ENCODE data around the gene DDX1. TPM values are rescaled to one million over a fixed set of nuclear protein-coding genes. Genes with fewer than 3 reads are reported as not detected.

The DDX1 gene
- total RNA-seq, 1 experiment from 2014 or later: 62.6 TPM

- Histone ChIP-seq H3K9ac (ENCODE audit: low read length) (no peak overlapping the region), H3K4me1 (ENCODE audit: insufficient read depth, low read length) (peaks cover 11% of the 10 kb centered on the region), H3K9me2 (replicated peaks; ENCODE audit: low read length) (no peaks in the 10 kb centered on the region), H3K79me2 (ENCODE audit: low read length) (no peaks in the 10 kb centered on the region), H3K27ac (ENCODE audit: low read length) (no peak overlapping the region), H4K20me1 (ENCODE audit: low read length) (no peaks in the 10 kb centered on the region), H3K36me3 (ENCODE audit: low read depth, low read length) (peaks cover 12% of the 10 kb centered on the region; the same call in 1 of the 2 replicates), H3F3A (ENCODE audit: low read length, unreplicated experiment) (no peaks in the 10 kb centered on the region), H3K4me2 (ENCODE audit: low read length) (no peak overlapping the region), H3K9me3 (ENCODE audit: low read length) (no peaks in the 10 kb centered on the region), H3K27me3 (ENCODE audit: low read length) (no peaks in the 10 kb centered on the region), H3K4me3 (ENCODE audit: low read length) (no peak overlapping the region), H2AFZ (ENCODE audit: low read length) (no peak overlapping the region)
- DNase-seq (no peak), ATAC-seq (no peak)
- intact Hi-C loops (cut with micrococcal nuclease): loop anchor here (5.0 kb wide), 1 partner anchor 92 kb away; no protein-coding TSS in a partner anchor
- TF ChIP-seq EZH2 (IDR thresholded peaks at IDR 0.05; ENCODE audit: low read length, unreplicated experiment) (no peak), EZH2phosphoT487 (IDR thresholded peaks at IDR 0.05; ENCODE audit: borderline replicate concordance, low read length) (no peak), CTCF (conservative IDR thresholded peaks at IDR 0.05; ENCODE audit: low read depth, low read length) (no peak)
- no TSS peak for BruUV-seq (replicated peaks)
- POLR2A ChIA-PET (ENCODE audit: unreplicated experiment): no interaction called here
- CTCF ChIA-PET: no interaction called here
These were observed 49.1 kb downstream of the DDX1 start for GRCh38 chr2:15640784-15641183.

- POLR2A ChIA-PET (ENCODE audit: unreplicated experiment): no interaction called here
- BruUV-seq (replicated peaks): no TSS peak
These were observed 49.9 kb downstream of the DDX1 start for GRCh38 chr2:15641530-15641982.

More at GRCh38 chr2:15641530-15641982, 49.9 kb downstream of the DDX1 start:
- peaks cover 11% of the 10 kb centered on the region for H3K4me1 ChIP-seq (ENCODE audit: insufficient read depth, low read length)
- H4K20me1 ChIP-seq (ENCODE audit: low read length): no peaks in the 10 kb centered on the region
- no peak for ATAC-seq
- no peak overlapping the region for H3K27ac ChIP-seq (ENCODE audit: low read length)
- H3K9me3 ChIP-seq (ENCODE audit: low read length): no peaks in the 10 kb centered on the region
- CTCF ChIA-PET: no interaction called here
- no peaks in the 10 kb centered on the region for H3F3A ChIP-seq (ENCODE audit: low read length, unreplicated experiment)
- H3K79me2 ChIP-seq (ENCODE audit: low read length): no peaks in the 10 kb centered on the region
- H3K4me3 ChIP-seq (ENCODE audit: low read length): no peak overlapping the region
- H3K27me3 ChIP-seq (ENCODE audit: low read length): 0 out of 2 replicates have a peak, but pooled peaks cover 4% of the 10 kb centered on the region
- H3K36me3 ChIP-seq (ENCODE audit: low read depth, low read length): peaks cover 7% of the 10 kb centered on the region; the same call in 1 of the 2 replicates
- TF ChIP-seq CTCF (conservative IDR thresholded peaks at IDR 0.05; ENCODE audit: low read depth, low read length): no peak
- no peak for TF ChIP-seq EZH2 (IDR thresholded peaks at IDR 0.05; ENCODE audit: low read length, unreplicated experiment)
- no peak for TF ChIP-seq EZH2phosphoT487 (IDR thresholded peaks at IDR 0.05; ENCODE audit: borderline replicate concordance, low read length)
- no peak overlapping the region for H3K4me2 ChIP-seq (ENCODE audit: low read length)
- no peak for DNase-seq
- intact Hi-C loops (cut with micrococcal nuclease): loop anchor here (5.0 kb wide), 1 partner anchor 91 kb away; no protein-coding TSS in a partner anchor
- H3K9me2 ChIP-seq (replicated peaks; ENCODE audit: low read length): no peaks in the 10 kb centered on the region
- no peak overlapping the region for H3K9ac ChIP-seq (ENCODE audit: low read length)
- no peak overlapping the region for H2AFZ ChIP-seq (ENCODE audit: low read length)
